HEK293 (cell line): ENCODE data around the gene DDN.

Source experiments
- GFI1B ChIP-seq: fragments of 450-650 bp; formaldehyde crosslinking; IDR thresholded peaks from 2 replicates; pipeline ENCODE4 v1.5.1; 2016; ENCODE audit warnings: missing biosample characterization, missing genetic modification characterization
- GLIS1 ChIP-seq: fragments of 450-650 bp; formaldehyde crosslinking; IDR thresholded peaks from 2 replicates; pipeline ENCODE4 v1.5.1; 2016; ENCODE audit warnings: missing biosample characterization, missing genetic modification characterization
- HIC1 ChIP-seq: fragments of 450-650 bp; formaldehyde crosslinking; IDR thresholded peaks from 2 replicates; pipeline ENCODE4 v1.5.1; 2016; ENCODE audit warnings: missing biosample characterization, missing genetic modification characterization
- KLF1 ChIP-seq: fragments of 450-650 bp; formaldehyde crosslinking; IDR thresholded peaks from 2 replicates; pipeline ENCODE4 v1.5.1; 2016; ENCODE audit warnings: missing biosample characterization, missing genetic modification characterization
- OVOL3 ChIP-seq: fragments of 450-650 bp; formaldehyde crosslinking; IDR thresholded peaks from 2 replicates; pipeline ENCODE4 v1.5.1; 2016; ENCODE audit warnings: missing biosample characterization, missing genetic modification characterization
- REPIN1 ChIP-seq: fragments of 450-650 bp; formaldehyde crosslinking; IDR thresholded peaks from 2 replicates; pipeline ENCODE4 v1.5.1; 2017; ENCODE audit warnings: missing biosample characterization, missing genetic modification characterization, low read depth
- REST ChIP-seq: fragments of 450-650 bp; formaldehyde crosslinking; IDR thresholded peaks from 2 replicates; pipeline ENCODE4 v1.5.1; 2016; ENCODE audit warnings: missing biosample characterization, missing genetic modification characterization
- ZBTB1 ChIP-seq: fragments of 450-650 bp; formaldehyde crosslinking; IDR thresholded peaks from 2 replicates; pipeline ENCODE4 v1.5.1; 2016; ENCODE audit warnings: missing biosample characterization, missing genetic modification characterization
- ZFP3 ChIP-seq: fragments of 450-650 bp; formaldehyde crosslinking; IDR thresholded peaks from 2 replicates; pipeline ENCODE4 v1.5.1; 2016; ENCODE audit warnings: low read depth, missing biosample characterization, missing genetic modification characterization
- ZFP37 ChIP-seq: fragments of 450-650 bp; formaldehyde crosslinking; IDR thresholded peaks from 2 replicates; pipeline ENCODE4 v1.5.1; 2016; ENCODE audit warnings: missing biosample characterization, missing genetic modification characterization
- ZFP41 ChIP-seq: fragments of 450-650 bp; formaldehyde crosslinking; IDR thresholded peaks from 2 replicates; pipeline ENCODE4 v1.5.1; 2016; ENCODE audit warnings: missing biosample characterization, missing genetic modification characterization, borderline replicate concordance
- ZIC2 ChIP-seq: fragments of 450-650 bp; formaldehyde crosslinking; IDR thresholded peaks from 2 replicates; pipeline ENCODE4 v1.5.1; 2016; ENCODE audit warnings: missing biosample characterization, missing genetic modification characterization
- ZNF121 ChIP-seq: fragments of 450-650 bp; formaldehyde crosslinking; IDR thresholded peaks from 2 replicates; pipeline ENCODE4 v1.5.1; 2016; ENCODE audit warnings: missing biosample characterization, missing genetic modification characterization
- ZNF18 ChIP-seq: fragments of 450-650 bp; formaldehyde crosslinking; IDR thresholded peaks from 2 replicates; pipeline ENCODE4 v1.5.1; 2016; ENCODE audit warnings: missing biosample characterization, missing genetic modification characterization
- ZNF202 ChIP-seq: fragments of 450-650 bp; formaldehyde crosslinking; IDR thresholded peaks from 2 replicates; pipeline ENCODE4 v1.5.1; 2016; ENCODE audit warnings: missing biosample characterization, missing genetic modification characterization, borderline replicate concordance
- ZNF24 ChIP-seq: fragments of 450-650 bp; formaldehyde crosslinking; IDR thresholded peaks from 2 replicates; pipeline ENCODE4 v1.5.1; 2016; ENCODE audit warnings: missing biosample characterization, missing genetic modification characterization
- ZNF26 ChIP-seq: fragments of 450-650 bp; formaldehyde crosslinking; IDR thresholded peaks from 2 replicates; pipeline ENCODE4 v1.5.1; 2016; ENCODE audit warnings: missing biosample characterization, missing genetic modification characterization
- ZNF362 ChIP-seq: fragments of 450-650 bp; formaldehyde crosslinking; IDR thresholded peaks from 2 replicates; pipeline ENCODE4 v1.5.1; 2016; ENCODE audit warnings: missing biosample characterization, missing genetic modification characterization
- ZNF544 ChIP-seq: fragments of 450-650 bp; formaldehyde crosslinking; IDR thresholded peaks from 2 replicates; pipeline ENCODE4 v1.5.0; 2017; ENCODE audit warnings: missing biosample characterization, missing genetic modification characterization
- ZNF549 ChIP-seq: fragments of 450-650 bp; IDR thresholded peaks from 2 replicates; pipeline ENCODE4 v1.5.1; 2018; ENCODE audit warnings: missing biosample characterization, missing genetic modification characterization, mild to moderate bottlenecking, inconsistent platforms, moderate library complexity
- ZNF585B ChIP-seq: fragments of 450-650 bp; formaldehyde crosslinking; IDR thresholded peaks from 2 replicates; pipeline ENCODE4 v1.5.1; 2016; ENCODE audit warnings: missing biosample characterization, missing genetic modification characterization
- ZNF610 ChIP-seq: fragments of 450-650 bp; formaldehyde crosslinking; IDR thresholded peaks from 2 replicates; pipeline ENCODE4 v1.5.1; 2016; ENCODE audit warnings: missing biosample characterization, missing genetic modification characterization, borderline replicate concordance
- ZNF624 ChIP-seq: fragments of 450-650 bp; formaldehyde crosslinking; IDR thresholded peaks from 2 replicates; pipeline ENCODE4 v1.5.1; 2017; ENCODE audit warnings: missing biosample characterization, missing genetic modification characterization
- ZNF677 ChIP-seq: fragments of 450-650 bp; IDR thresholded peaks from 2 replicates; pipeline ENCODE4 v1.5.0; 2018; ENCODE audit warnings: missing biosample characterization, mild to moderate bottlenecking, missing genetic modification characterization, moderate library complexity
- ZNF692 ChIP-seq: fragments of 450-650 bp; formaldehyde crosslinking; IDR thresholded peaks from 2 replicates; pipeline ENCODE4 v1.5.1; 2016; ENCODE audit warnings: missing biosample characterization, missing genetic modification characterization
- ZNF76 ChIP-seq: fragments of 450-650 bp; formaldehyde crosslinking; IDR thresholded peaks from 2 replicates; pipeline ENCODE4; 2016; ENCODE audit warnings: low read depth, missing biosample characterization, missing genetic modification characterization, borderline replicate concordance
- ZNF791 ChIP-seq: fragments of 450-650 bp; formaldehyde crosslinking; IDR thresholded peaks from 2 replicates; pipeline ENCODE4 v1.5.1; 2016; ENCODE audit warnings: missing biosample characterization, missing genetic modification characterization
- ZNF792 ChIP-seq: fragments of 450-650 bp; formaldehyde crosslinking; IDR thresholded peaks from 2 replicates; pipeline ENCODE4 v1.5.1; 2016; ENCODE audit warnings: missing biosample characterization, missing genetic modification characterization
- ZSCAN16 ChIP-seq: fragments of 450-650 bp; formaldehyde crosslinking; IDR thresholded peaks from 2 replicates; pipeline ENCODE4 v1.5.1; 2016; ENCODE audit warnings: missing biosample characterization, missing genetic modification characterization

The DDN gene

GRCh38 chr12:48956279-48957140 is 42.7 kb downstream of the DDN start (continued):
- TF ChIP-seq OVOL3 (tag by site-specific recombination), result no peak
- no peak; the same call in 1 of the 2 replicates for TF ChIP-seq GFI1B
- no peak for TF ChIP-seq ZFP37 (tag by site-specific recombination)
- peak; percentile 55; the same call in 1 of the 2 replicates for TF ChIP-seq ZNF76 (tag by site-specific recombination)
- TF ChIP-seq ZFP41 (tag by site-specific recombination), result no peak
- TF ChIP-seq ZNF792 (tag by site-specific recombination), result no peak
- no peak for TF ChIP-seq ZBTB1
- TF ChIP-seq GLIS1 (tag by site-specific recombination), result peak; percentile 69
- no peak for TF ChIP-seq ZNF121 (tag by site-specific recombination)
- TF ChIP-seq ZNF26 (tag by site-specific recombination), result no peak
- no peak for TF ChIP-seq REPIN1 (tag by site-specific recombination)
- no peak for TF ChIP-seq ZNF791
- no peak for TF ChIP-seq ZNF544 (tag by site-specific recombination)
- TF ChIP-seq ZNF610 (tag by site-specific recombination), result no peak
- TF ChIP-seq ZNF18 (tag by site-specific recombination), result no peak
- TF ChIP-seq ZNF362 (tag by site-specific recombination), result no peak
- peak; percentile 77 for TF ChIP-seq ZIC2 (tag by site-specific recombination)
- peak; percentile 92 for TF ChIP-seq ZNF692 (tag by site-specific recombination)
- no peak for TF ChIP-seq ZNF585B
- TF ChIP-seq ZNF624 (tag by site-specific recombination), result no peak
- TF ChIP-seq ZNF202, result no peak
- no peak for TF ChIP-seq REST (tag by site-specific recombination)
- TF ChIP-seq HIC1 (tag by site-specific recombination), result peak; percentile 83
- no peak for TF ChIP-seq ZSCAN16 (tag by site-specific recombination)
- no peak for TF ChIP-seq ZFP3
- TF ChIP-seq ZNF677 (tag by site-specific recombination), result no peak
- TF ChIP-seq KLF1 (tag by site-specific recombination), result no peak; the same call in 1 of the 2 replicates
- TF ChIP-seq ZNF24 (tag by site-specific recombination), result peak; percentile 17; the same call in 1 of the 2 replicates
- TF ChIP-seq ZNF549 (tag by site-specific recombination), result no peak
